Activated T-cell treated with anti-CD3 and anti-CD28 coated beads, Interleukin-2, amount 50 U/mL, for 24 hours (primary cell): ENCODE data around the gene MAP3K21.
A peak's percentile ranks its signal among the peaks of the same experiment; 100 is the strongest.

Source experiments
- DNase-seq: peaks from one replicate; pipeline ENCODE4 v3.0.0-alpha.2; 2020
- H3K27ac Mint-ChIP-seq: 2 replicates; pipeline ENCODE4 v1.8.0; 2020; ENCODE audit warnings: mild to moderate bottlenecking, mixed read lengths
- H3K27me3 Mint-ChIP-seq: 2 replicates; pipeline ENCODE4 v1.8.0; 2020; ENCODE audit warnings: mixed read lengths
- H3K36me3 Mint-ChIP-seq: 2 replicates; pipeline ENCODE4 v1.8.0; 2020; ENCODE audit warnings: low read depth, mixed read lengths
- H3K4me1 Mint-ChIP-seq: 2 replicates; pipeline ENCODE4 v1.8.0; 2020; ENCODE audit warnings: low read depth, mixed read lengths
- H3K4me3 Mint-ChIP-seq: 2 replicates; pipeline ENCODE4 v1.8.0; 2020; ENCODE audit warnings: mild to moderate bottlenecking, moderate library complexity, mixed read lengths
- H3K9me3 Mint-ChIP-seq: 2 replicates; pipeline ENCODE4 v1.8.0; 2020; ENCODE audit warnings: mixed read lengths

Gene MAP3K21

DNA sequence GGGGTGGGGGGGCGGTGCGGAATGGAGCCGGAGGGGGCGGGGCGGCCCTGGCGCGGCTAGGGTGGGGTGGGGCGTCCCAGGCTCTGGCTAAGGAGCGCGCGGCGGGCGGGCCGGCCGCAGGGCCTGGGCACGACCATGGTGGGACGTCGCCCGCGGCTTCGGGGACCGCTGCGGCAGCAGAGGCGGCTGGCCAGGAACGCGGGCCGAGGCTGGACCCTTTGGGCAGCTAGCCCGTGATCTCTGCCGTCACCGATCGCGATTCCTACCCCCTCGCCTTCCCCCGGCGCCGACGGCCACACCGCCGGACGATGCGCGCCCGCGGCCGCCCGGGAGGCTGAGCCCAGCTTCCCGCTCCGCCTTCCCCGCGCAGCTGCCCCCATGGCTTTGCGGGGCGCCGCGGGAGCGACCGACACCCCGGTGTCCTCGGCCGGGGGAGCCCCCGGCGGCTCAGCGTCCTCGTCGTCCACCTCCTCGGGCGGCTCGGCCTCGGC lies at the start of gene MAP3K21:
Gene MAP3K21 (plus strand): TSS at position 74 of the 491 bp plus-strand sequence. CDS start 305 bp downstream, at position 379.
- no peaks in the 10 kb centered on the region for H3K9me3 Mint-ChIP-seq
- no peak within 1 kb of the TSS for H3K27ac Mint-ChIP-seq
- peak within 1 kb of the TSS; percentile 72 for H3K4me3 Mint-ChIP-seq
- no peak for DNase-seq
- H3K4me1 Mint-ChIP-seq: peaks cover 11% of the 10 kb centered on the region
- H3K27me3 Mint-ChIP-seq: peaks cover 23% of the 10 kb centered on the region
- no peaks in the 10 kb centered on the region for H3K36me3 Mint-ChIP-seq

DNA sequence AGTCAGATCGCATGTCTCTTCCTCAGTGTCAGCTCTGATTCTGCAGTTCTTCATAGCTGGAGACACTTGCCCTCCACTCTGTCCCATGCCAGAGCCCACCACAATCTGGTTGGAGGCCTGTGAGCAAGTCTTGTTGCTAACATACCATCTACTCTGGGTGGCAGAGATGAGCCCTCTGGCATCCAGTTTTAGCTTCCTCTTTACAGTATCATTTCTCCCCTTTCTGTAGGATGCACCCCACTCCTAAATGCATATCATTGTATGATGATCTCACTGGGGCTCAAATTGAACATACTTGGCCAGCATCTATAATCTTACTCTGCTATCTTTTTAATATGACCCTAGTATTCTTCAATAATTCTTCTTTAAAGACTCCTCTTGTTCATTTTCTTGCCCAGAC lies 48.9 kb upstream of the MAP3K21 start:
- Mint-ChIP-seq H3K4me3 (no peak overlapping the region), H3K36me3 (peaks cover 39% of the 10 kb centered on the region), H3K9me3 (no peaks in the 10 kb centered on the region), H3K27me3 (no peaks in the 10 kb centered on the region), H3K4me1 (peaks cover 34% of the 10 kb centered on the region), H3K27ac (no peak overlapping the region)
- DNase-seq: no peak

DNA sequence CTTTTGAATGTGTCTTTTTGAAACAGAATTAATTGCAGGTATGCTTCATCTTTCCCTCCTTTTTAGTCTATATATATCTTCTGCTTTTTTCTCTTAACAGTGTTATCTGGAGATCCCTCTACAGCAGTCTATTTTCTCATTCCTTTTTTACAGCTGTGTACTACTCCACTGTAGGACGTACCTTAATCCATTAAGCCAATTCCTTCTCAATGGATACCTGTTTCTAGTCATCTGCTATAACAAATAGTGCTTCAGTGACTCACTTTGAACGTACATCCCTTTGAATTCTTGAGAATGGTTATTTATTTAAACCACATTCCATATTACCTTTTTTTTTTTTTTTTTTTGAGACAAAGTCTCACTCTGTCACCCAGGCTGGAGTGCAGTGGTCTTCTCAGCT lies 47.6 kb upstream of the MAP3K21 start:
- Mint-ChIP-seq H3K9me3 (no peaks in the 10 kb centered on the region), H3K4me3 (no peak overlapping the region), H3K4me1 (peaks cover 42% of the 10 kb centered on the region), H3K27me3 (no peaks in the 10 kb centered on the region), H3K36me3 (peaks cover 29% of the 10 kb centered on the region), H3K27ac (no peak overlapping the region)
- DNase-seq: no peak

DNA sequence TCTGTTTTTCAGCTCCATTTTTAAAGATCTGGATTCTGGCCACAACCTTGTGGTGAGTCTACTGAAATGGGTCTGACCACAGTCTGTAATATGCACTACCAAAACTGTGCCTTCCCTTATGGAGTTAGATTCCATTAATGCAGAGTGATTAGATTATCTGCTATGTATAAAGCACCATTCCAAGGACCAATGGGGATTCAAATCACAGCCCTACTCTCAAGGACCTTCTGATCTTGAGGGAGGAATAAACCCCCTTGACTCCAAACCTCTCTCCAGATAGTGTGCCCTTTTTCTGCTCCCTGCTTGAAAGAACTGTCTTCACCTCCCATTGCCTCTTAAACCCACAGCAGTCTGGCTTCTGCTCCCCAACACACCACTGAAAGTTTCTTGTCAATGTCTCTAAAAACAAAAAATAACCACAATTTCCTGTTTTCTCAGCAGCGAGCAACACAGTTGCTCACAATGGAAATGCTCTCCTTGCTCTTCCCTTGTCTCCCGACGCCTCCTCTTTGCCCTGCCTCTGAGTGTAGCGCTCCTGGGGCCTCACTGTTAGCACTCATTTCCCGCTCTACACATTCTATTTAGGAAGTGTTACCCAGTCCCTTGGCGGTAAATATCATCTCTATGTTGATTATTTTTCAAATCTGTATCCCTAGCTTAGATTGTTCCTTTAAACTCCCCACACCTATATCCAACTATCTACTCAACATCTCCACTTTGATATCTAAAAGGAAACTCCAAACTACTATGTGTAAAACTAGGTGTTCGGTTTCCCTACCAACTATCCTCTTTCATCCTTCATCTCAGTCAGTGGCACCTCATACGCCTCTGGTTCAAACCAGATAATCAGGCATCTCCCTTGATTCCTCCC lies 45.6 kb upstream of the MAP3K21 start:
- Mint-ChIP-seq H3K9me3 (no peaks in the 10 kb centered on the region), H3K4me1 (peaks cover 42% of the 10 kb centered on the region), H3K36me3 (peaks cover 23% of the 10 kb centered on the region), H3K27me3 (no peaks in the 10 kb centered on the region), H3K27ac (peak overlapping the region; percentile 79), H3K4me3 (peak overlapping the region; percentile 28)
- DNase-seq: no peak

DNA sequence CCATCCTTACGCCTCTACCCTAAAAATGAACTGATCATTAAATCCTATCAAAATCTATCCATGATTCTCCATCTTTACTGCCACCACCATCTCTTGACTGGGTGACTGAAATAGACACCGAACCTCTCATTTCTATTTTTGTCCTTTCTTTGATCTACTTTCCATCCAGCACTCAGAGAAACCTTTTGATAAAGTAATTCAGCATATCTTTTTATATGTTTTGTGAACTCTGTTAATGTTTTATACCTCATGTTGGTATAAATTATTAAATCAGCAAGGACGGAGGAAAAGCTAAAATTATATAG lies 45.0 kb upstream of the MAP3K21 start:
- peak overlapping the region; percentile 28 for H3K4me3 Mint-ChIP-seq
- peaks cover 42% of the 10 kb centered on the region for H3K4me1 Mint-ChIP-seq
- peak overlapping the region; percentile 79 for H3K27ac Mint-ChIP-seq

DNA sequence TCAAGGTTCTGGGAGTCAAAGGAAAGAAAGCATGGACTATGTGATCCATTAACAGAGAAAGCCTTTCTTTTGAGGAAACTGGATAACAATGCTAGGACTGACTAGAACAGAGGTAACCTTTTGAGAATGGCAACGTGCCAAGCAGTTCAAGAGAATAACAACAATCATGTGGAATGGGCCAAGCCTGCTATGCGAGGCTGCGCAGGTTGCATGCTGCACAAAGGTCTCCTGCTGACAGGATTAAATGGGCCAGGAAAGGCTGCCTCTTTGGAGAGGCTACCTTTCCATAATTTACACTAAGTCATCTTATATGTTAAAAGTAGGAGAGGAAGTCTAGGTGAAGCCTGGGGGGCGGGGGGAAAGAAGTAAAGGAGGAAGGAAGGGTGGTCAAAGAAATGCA lies 37.8 kb upstream of the MAP3K21 start:
- H3K27ac Mint-ChIP-seq: no peak overlapping the region

More for the DNA sequence above, 45.0 kb upstream of the MAP3K21 start:
- no peak for DNase-seq
- peaks cover 23% of the 10 kb centered on the region for H3K36me3 Mint-ChIP-seq
- no peaks in the 10 kb centered on the region for H3K9me3 Mint-ChIP-seq
- H3K27me3 Mint-ChIP-seq: no peaks in the 10 kb centered on the region

DNA sequence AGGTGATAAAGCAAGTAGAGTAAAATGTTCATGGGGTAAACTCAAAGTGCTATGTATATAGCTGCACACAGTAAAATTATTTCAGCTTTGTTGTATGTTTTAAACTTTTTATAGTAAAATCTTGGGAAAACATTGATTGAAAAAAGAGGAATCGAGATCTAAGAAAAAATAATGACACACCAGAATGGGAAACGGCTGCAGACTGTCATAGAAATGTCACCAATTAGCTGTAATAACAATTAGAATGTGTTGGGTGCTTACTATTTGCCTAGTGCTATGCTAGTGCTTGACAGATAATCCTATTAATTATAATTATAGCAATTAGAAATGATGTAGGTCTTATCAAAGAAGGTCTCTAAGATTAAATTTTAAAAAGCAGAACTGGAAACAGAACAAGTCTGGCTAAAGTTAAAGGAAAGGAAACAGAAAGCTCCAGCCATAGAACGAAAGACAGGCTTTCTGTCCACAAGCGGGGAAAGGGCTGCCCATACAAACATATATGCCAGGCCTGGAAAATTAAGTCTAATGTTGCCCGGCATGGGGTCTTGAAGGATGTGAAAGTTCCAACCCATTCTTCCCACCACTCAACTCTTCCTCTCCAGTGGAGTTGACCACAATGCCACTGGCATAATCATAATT lies 37.0 kb upstream of the MAP3K21 start:
- no peaks in the 10 kb centered on the region for H3K9me3 Mint-ChIP-seq
- DNase-seq: no peak
- H3K27ac Mint-ChIP-seq: no peak overlapping the region
- H3K4me3 Mint-ChIP-seq: no peak overlapping the region
- H3K36me3 Mint-ChIP-seq: peaks cover 64% of the 10 kb centered on the region
- peaks cover 36% of the 10 kb centered on the region for H3K4me1 Mint-ChIP-seq
- no peaks in the 10 kb centered on the region for H3K27me3 Mint-ChIP-seq

More for the DNA sequence above, 37.8 kb upstream of the MAP3K21 start:
- H3K4me3 Mint-ChIP-seq: no peak overlapping the region
- DNase-seq: no peak
- no peaks in the 10 kb centered on the region for H3K9me3 Mint-ChIP-seq
- peaks cover 60% of the 10 kb centered on the region for H3K36me3 Mint-ChIP-seq
- H3K4me1 Mint-ChIP-seq: peaks cover 32% of the 10 kb centered on the region
- H3K27me3 Mint-ChIP-seq: no peaks in the 10 kb centered on the region

DNA sequence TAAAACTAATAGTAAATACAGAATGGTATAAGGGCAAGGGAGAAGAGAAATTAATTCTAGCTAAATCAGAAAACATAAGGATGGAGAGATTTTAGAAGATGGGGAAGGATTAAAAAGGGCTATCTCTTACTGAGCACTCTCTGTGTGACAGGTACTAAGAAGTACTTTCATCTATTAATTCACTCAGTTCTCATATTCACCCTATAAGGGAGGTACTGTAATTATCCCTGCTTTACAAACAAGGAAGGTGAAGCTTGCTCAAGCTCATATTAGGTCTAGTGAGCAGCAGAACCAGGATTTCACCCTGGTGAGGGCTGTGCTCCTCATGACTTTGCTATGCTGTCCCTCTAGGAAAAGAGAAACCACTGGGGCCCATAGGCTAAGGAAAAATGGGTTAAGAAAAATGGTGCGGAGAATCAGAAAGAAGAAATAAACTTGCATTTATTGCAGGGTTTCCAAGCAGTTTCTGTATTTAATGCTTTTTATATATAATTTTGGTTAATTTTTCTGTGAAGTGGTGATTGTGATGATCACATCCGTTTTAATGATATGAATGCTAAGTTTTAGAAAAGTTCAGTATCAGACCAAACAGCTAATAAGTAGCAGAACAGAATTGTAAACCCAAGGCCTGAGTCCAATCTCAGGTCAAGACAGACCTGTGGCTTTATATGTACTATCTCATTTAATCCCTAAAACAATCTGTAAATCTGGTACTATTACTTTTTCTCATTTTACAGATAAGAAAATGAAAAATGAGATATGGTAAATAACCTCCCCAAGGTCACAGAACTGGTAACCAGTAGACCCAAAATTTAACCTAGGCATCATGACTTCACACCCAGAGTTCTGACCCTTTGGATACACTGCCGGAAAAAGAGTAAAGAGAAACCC lies 33.7 kb upstream of the MAP3K21 start:
- Mint-ChIP-seq H3K4me1 (peaks cover 42% of the 10 kb centered on the region), H3K27me3 (no peaks in the 10 kb centered on the region), H3K27ac (peak overlapping the region; percentile 58), H3K36me3 (peaks cover 37% of the 10 kb centered on the region), H3K4me3 (peak overlapping the region; percentile 94), H3K9me3 (no peaks in the 10 kb centered on the region)
- no peak for DNase-seq

DNA sequence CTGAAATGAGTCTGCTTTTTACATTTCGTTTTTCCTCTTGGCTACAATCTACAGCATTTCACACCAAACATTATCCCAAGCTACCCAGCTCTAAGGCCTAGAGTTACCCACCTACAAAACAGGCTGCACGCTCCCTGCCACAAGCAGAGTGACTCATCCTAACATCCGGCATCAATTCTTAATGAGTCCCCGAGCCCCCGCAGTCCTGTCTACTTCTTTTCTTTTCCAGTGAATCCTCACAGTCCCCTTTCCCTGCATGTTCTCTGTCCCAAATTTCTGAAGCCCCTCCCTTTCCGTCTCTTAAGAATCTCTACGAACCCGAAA lies 32.6 kb upstream of the MAP3K21 start:
- H3K4me3 Mint-ChIP-seq: peak overlapping the region; percentile 94
- no peaks in the 10 kb centered on the region for H3K27me3 Mint-ChIP-seq
- no peak for DNase-seq
- H3K36me3 Mint-ChIP-seq: peaks cover 26% of the 10 kb centered on the region
- peaks cover 42% of the 10 kb centered on the region for H3K4me1 Mint-ChIP-seq
- H3K9me3 Mint-ChIP-seq: no peaks in the 10 kb centered on the region
- peak overlapping the region; percentile 95 for H3K27ac Mint-ChIP-seq

DNA sequence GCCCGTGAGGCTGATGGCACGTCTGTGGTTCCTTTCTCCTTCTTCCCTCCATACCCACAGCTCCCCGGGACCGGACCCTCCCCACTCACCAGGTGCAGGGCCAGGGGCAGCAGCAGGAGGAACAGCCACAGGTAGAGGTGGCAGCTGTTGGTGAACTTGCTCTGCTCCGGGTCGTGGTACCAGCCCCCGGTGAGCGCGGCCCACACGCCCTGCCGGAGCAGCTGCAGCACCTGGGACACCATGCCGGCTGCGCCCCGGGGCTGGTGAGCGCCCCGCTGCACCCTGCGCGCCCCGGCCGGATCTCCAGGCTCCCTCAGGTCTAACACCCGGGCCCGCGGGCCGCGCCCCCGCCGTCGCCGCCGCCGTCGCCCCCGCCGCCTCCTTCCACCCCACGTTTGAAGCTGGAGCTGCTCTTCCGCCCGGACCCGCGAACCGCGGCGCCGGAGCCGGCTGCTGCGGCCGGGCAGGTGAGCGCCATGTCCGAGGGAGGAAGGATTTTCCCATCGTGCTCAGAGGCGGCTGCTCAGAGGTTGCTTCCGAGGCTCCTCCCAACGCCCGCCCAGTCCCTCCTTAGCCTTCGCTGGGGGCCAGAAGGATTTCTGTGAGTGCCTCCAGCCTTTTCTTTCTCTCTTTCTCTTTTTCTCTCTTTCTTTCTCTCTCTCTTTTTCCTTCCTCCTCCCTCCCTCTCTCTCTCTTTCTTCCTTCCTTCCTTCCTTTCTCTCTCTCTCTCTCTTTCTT lies 32.1 kb upstream of the MAP3K21 start, which contains the start of gene PCNX2:
Gene PCNX2 (minus strand): TSS at position 489 of the 738 bp plus-strand sequence. CDS start 247 bp downstream, at position 242.
- Mint-ChIP-seq H3K27ac (peak within 1 kb of the TSS; percentile 95), H3K4me3 (peak within 1 kb of the TSS; percentile 94), H3K9me3 (no peaks in the 10 kb centered on the region), H3K4me1 (peaks cover 42% of the 10 kb centered on the region), H3K27me3 (no peaks in the 10 kb centered on the region), H3K36me3 (peaks cover 23% of the 10 kb centered on the region)
- peak; percentile 82 for DNase-seq

DNA sequence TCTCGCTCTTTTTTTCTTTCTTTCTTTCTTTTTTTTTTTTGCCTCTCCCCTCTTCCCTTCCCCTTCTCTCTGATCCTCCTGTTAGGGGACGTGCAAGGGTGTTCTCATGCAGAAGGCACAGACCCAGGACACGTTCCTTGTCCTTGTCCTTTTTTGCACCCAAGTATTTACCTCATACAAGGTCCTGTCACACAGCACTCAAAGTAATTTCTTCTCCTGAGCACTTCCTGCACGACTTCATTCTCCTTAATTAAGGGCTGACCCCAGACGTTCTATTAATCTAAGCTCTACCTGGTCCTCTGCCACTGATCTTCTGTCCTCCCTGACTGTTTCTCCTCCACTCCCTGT lies 31.6 kb upstream of the MAP3K21 start:
- Mint-ChIP-seq H3K4me3 (peak overlapping the region; percentile 94), H3K27ac (peak overlapping the region; percentile 87), H3K27me3 (no peaks in the 10 kb centered on the region), H3K4me1 (peaks cover 40% of the 10 kb centered on the region), H3K36me3 (peaks cover 21% of the 10 kb centered on the region), H3K9me3 (no peaks in the 10 kb centered on the region)
- DNase-seq: no peak

DNA sequence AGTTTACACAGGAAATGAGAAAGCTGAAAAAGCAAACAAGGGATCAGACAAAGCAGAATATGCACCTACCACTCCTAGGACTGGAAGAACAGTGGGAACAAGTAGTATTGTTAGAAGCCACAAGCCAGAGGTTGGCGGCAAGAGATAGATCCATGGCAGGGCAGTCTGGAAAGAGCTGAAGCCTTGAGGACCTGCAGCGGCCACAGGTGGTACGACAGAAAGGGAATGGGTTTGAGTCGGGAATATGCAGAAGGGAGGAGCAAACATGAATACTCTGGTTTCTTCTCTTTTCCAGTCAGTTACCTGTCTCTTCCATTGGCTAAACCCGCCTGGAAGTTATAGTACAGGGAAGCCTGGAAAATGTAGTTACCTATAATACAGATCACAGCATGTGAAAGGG lies 28.1 kb upstream of the MAP3K21 start:
- Mint-ChIP-seq H3K36me3 (peaks cover 5% of the 10 kb centered on the region), H3K27ac (no peak overlapping the region), H3K4me1 (peaks cover 13% of the 10 kb centered on the region), H3K9me3 (no peaks in the 10 kb centered on the region), H3K4me3 (no peak overlapping the region), H3K27me3 (peaks cover 3% of the 10 kb centered on the region)
- DNase-seq: no peak

DNA sequence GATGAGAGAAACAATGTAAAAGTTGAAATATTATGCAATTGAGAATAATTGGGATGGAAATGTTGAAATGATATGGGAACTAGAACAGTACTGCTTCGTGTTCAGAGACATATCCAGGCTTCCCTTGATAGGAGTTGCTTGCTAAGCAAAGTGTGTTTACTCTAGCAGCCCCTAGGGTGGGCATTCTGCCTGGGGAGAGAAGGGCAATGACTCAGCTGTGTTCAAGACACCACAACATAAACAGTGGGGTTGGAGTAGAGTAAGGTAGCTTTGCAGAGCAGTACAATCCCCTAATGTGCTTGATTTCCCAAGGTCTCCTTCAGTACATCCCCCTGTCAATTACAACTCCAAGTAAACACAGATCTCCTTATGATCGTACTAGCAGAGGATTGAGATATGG lies 27.2 kb upstream of the MAP3K21 start:
- Mint-ChIP-seq H3K4me3 (no peak overlapping the region), H3K36me3 (no peaks in the 10 kb centered on the region)

More for the DNA sequence above, 27.2 kb upstream of the MAP3K21 start:
- Mint-ChIP-seq H3K27me3 (peaks cover 4% of the 10 kb centered on the region), H3K9me3 (no peaks in the 10 kb centered on the region), H3K27ac (no peak overlapping the region), H3K4me1 (peaks cover 6% of the 10 kb centered on the region)
- no peak for DNase-seq
